Subcutaneous abdominal adipose tissue (tissue), 5 donors: ENCODE measurements around the gene SMG6.

ENCODE experiments used
- H3K27ac ChIP-seq: one replicate; pipeline ENCODE4 v1.7.0; 2013; ENCODE audit warnings: low read depth, mild to moderate bottlenecking, inconsistent platforms, low read length, moderate library complexity
- H3K27me3 ChIP-seq, 5 donors: one replicate each; pipeline ENCODE4 v1.7.0; 2013; ENCODE audit warnings: low read length in 5 of 5, inconsistent platforms in 1 of 5; ENCODE audit not compliant: control insufficient read depth in 5 of 5, insufficient read depth in 4 of 5
- H3K36me3 ChIP-seq, 5 donors: one replicate each; pipeline ENCODE4 v1.7.0; 2013; ENCODE audit warnings: low read length in 5 of 5; ENCODE audit not compliant: control insufficient read depth in 5 of 5, insufficient read depth in 5 of 5
- H3K4me1 ChIP-seq, 5 donors: one replicate each; pipeline ENCODE4 v1.7.0; 2013; ENCODE audit warnings: low read length in 5 of 5, mild to moderate bottlenecking in 3 of 5, moderate library complexity in 1 of 5; ENCODE audit not compliant: control insufficient read depth in 5 of 5, insufficient read depth in 5 of 5
- H3K4me3 ChIP-seq, 5 donors: one replicate each; pipeline ENCODE4 v1.7.0; 2013; ENCODE audit warnings: low read length in 5 of 5, low read depth in 1 of 5
- H3K9ac ChIP-seq, 5 donors: one replicate each; pipeline ENCODE4 v1.7.0; 2013; ENCODE audit warnings: low read length in 5 of 5, mild to moderate bottlenecking in 4 of 5, moderate library complexity in 3 of 5
- H3K9me3 ChIP-seq, 5 donors: one replicate each; pipeline ENCODE4 v1.7.0; 2013; ENCODE audit warnings: low read length in 5 of 5; ENCODE audit not compliant: control insufficient read depth in 5 of 5
- donor health status: healthy.
- donor health status: healthy.
- donor health status: healthy.
- donor health status: healthy.
- donor health status: healthy.

The SMG6 gene

DNA sequence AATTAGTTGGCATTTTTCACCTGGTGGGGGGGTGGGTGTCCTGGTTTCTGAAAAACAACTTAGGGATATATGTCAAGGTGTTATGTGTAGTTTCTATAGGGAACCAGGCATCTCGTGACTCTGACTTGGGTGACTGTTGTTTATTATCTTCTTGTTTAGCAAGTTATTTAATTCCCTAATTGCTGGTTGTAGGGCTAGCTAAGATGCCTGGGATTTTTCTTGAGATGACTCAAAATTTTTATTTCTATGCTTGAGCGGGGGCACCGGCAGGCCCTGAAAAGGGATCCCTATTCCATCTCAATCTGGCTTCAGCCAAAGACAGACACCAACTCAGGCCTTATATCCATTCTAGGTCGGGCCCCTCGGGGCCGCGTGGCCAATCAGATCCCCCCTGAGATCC is 270.4 kb downstream of the SMG6 start:
- H3K4me3 ChIP-seq, result no peak overlapping the region
- peaks cover 3 to 24% (median 21%) of the 10 kb centered on the region in 5 donors for H3K4me1 ChIP-seq
- H3K36me3 ChIP-seq, result peaks cover 0 to 37% (median 30%) of the 10 kb centered on the region in 5 donors
- H3K9me3 ChIP-seq, result no peaks in the 10 kb centered on the region
- H3K27me3 ChIP-seq, result peaks cover 0 to 4% (median 0%) of the 10 kb centered on the region in 5 donors
- H3K9ac ChIP-seq, result no peak overlapping the region
- H3K27ac ChIP-seq, result no peak overlapping the region

DNA sequence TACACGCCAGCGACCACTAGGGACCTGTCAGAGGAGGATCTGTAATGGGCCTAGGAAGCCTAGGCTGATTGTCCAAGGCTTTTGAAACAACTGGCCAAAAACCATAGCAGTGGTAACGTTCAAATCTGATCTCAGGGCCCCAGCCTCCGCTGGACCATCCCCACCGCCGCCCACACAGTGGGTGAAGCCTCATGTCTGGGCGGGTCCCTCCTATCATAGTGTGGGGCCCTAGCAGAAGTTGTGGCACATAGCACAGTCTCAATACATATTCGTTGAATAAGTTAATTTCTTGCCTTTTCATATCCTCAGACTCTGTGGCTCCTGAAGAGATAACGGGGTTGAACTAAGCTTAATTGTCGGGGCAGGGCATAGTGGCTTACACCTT is 272.8 kb downstream of the SMG6 start:
- peak overlapping the region; percentile 96 to 99 (median 97) for H3K4me3 ChIP-seq
- no peak overlapping the region for H3K27ac ChIP-seq

DNA sequence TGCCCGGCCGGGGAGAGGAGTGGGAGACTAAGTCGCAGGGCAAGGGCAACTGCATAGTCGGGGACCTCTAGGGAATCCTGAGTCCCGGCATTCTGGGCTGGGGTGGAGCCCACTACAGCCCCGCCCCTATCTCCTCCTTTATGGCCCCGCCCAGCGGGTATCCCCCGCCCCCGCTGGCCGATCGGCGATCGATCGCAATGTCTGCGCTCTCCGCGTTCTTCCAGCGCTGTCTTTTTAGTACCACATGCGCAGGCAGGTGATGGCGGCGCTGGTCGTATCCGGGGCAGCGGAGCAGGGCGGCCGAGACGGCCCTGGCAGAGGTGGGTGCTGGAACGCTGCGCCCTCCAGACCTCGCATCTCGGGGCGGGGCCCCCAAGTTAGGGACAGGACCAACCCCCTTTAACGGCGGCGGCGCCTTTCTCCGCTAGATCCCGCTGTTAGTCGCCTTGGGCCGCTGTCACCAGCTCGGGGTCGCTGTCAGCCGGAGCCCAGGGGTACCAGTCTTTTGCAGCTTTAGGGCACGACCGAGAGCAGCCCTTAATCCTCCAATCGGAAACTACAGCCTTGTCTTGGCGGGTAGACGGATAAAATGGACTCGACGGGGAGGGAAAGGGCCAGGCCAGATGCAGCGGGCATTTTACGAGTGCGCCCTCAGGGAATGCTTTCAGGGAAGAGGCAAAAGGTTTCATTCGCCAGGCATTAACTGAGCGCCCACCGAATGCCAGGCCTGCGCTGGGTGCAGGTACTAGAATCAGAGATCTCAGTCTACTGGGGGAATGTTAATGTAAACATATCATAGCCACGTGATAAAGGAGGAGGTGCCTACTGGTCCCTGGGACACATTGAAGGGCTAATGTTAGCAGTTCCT is 273.4 kb downstream of the SMG6 start, which contains the start of gene DPH1:
Gene DPH1 (plus strand): TSS at position 243 of the 868 bp plus-strand sequence. CDS start 17 bp downstream, at position 260.
- Histone ChIP-seq H3K4me1 (peaks cover 5 to 35% (median 32%) of the 10 kb centered on the region in 5 donors), H3K9me3 (no peaks in the 10 kb centered on the region), H3K36me3 (peaks cover 0 to 10% (median 6%) of the 10 kb centered on the region in 5 donors), H3K4me3 (peak within 1 kb of the TSS; percentile 96 to 99 (median 97)), H3K9ac (peak within 1 kb of the TSS; percentile 77 to 90 (median 88)), H3K27ac (peak within 1 kb of the TSS; percentile 67), H3K27me3 (peaks cover 0 to 7% (median 4%) of the 10 kb centered on the region in 5 donors)

More for the DNA sequence above, 272.8 kb downstream of the SMG6 start:
- peaks cover 0 to 14% (median 9%) of the 10 kb centered on the region in 5 donors for H3K36me3 ChIP-seq
- H3K9ac ChIP-seq, result peak overlapping the region; percentile 77 to 90 (median 88)
- H3K4me1 ChIP-seq, result peaks cover 5 to 30% (median 26%) of the 10 kb centered on the region in 5 donors
- H3K9me3 ChIP-seq, result no peaks in the 10 kb centered on the region
- H3K27me3 ChIP-seq, result peaks cover 0 to 7% (median 4%) of the 10 kb centered on the region in 5 donors

DNA sequence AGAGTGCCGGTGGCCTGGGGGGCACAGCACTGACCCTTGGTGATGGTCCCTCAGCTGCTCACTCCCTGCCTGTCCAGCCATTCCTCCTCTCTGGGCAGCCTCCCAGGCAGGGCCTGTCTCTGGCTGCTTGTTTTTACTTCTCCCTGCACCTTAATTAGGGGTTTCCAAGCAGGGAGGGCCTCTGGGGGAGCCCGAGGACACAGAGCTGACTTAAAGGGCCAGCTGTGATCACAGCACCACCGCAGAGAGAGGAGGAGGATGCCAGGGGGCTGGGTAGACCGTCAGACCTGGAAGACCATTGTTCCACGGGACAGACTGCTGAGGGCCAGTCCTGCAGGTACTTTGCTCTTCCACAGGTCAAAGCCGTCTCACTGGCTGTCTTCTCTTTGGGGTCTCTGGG is 274.8 kb downstream of the SMG6 start:
- H3K9ac ChIP-seq, result no peak overlapping the region
- H3K9me3 ChIP-seq, result no peaks in the 10 kb centered on the region
- peaks cover 0 to 7% (median 4%) of the 10 kb centered on the region in 5 donors for H3K36me3 ChIP-seq
- peaks cover 0 to 7% (median 4%) of the 10 kb centered on the region in 5 donors for H3K27me3 ChIP-seq
- H3K4me3 ChIP-seq, result no peak overlapping the region
- peaks cover 5 to 49% (median 42%) of the 10 kb centered on the region in 5 donors for H3K4me1 ChIP-seq
- no peak overlapping the region for H3K27ac ChIP-seq

DNA sequence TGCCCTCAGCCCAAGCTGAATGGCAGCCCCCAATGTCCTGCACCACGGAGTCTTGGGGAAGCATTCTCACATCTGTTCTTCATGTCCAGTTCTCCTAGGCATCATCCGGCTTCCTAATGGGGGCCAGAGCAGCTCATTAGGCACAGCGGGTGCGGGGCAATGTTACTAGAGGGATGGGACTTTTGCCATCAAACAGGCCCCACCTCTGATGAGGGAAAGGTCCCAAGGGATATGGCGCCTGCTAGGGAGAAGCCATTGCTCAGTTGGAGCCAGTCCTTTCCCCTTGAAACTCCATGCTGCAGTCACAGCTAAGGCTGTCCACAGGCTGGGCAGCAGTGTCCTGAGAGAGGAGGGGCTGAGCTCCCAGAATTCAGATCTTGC is 275.4 kb downstream of the SMG6 start:
- peaks cover 5 to 53% (median 46%) of the 10 kb centered on the region in 5 donors for H3K4me1 ChIP-seq
- no peaks in the 10 kb centered on the region for H3K9me3 ChIP-seq
- peaks cover 0 to 7% (median 4%) of the 10 kb centered on the region in 5 donors for H3K27me3 ChIP-seq
- H3K36me3 ChIP-seq, result peaks cover 0 to 2% (median 0%) of the 10 kb centered on the region in 5 donors
- no peak overlapping the region for H3K4me3 ChIP-seq
- no peak overlapping the region for H3K27ac ChIP-seq
- H3K9ac ChIP-seq, result no peak overlapping the region

DNA sequence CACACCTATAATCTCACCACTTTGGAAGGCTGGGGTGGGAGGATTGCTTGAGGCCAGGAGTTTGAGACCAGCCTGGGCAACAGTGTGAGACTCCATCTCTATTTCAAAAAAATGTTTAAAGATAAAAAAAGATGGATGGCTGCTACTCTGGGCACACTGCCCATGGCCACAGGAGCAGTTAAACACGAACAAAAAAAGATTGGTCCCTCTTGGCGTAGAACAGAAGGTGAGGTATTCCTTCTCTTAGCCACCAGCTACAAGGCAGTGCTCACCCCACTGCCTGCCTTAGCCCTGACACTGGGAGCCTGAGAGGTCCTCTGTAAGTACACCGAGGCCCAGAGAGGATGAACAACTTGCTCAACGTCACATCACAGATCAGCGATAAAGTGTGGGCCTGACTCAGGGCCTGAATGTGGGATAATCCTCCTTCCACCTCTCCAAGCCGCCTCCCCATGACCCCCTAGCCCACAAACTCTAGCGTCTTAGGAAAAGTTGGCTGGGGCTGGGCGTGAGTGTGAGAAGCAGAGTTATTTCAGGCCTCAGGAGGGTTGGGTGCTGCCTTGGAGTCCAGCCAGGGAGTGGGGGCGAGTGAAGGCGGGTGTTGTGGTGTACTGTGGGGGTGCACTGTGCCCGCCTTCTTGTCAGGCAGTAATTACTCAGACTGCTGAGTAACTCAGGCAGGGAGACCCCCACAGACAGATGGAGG is 275.9 kb downstream of the SMG6 start:
- Histone ChIP-seq H3K27me3 (peaks cover 0 to 7% (median 4%) of the 10 kb centered on the region in 5 donors), H3K27ac (no peak overlapping the region), H3K9me3 (no peaks in the 10 kb centered on the region), H3K4me1 (peaks cover 5 to 59% (median 52%) of the 10 kb centered on the region in 5 donors), H3K9ac (no peak overlapping the region), H3K36me3 (peaks cover 0 to 2% (median 0%) of the 10 kb centered on the region in 5 donors), H3K4me3 (no peak overlapping the region)

DNA sequence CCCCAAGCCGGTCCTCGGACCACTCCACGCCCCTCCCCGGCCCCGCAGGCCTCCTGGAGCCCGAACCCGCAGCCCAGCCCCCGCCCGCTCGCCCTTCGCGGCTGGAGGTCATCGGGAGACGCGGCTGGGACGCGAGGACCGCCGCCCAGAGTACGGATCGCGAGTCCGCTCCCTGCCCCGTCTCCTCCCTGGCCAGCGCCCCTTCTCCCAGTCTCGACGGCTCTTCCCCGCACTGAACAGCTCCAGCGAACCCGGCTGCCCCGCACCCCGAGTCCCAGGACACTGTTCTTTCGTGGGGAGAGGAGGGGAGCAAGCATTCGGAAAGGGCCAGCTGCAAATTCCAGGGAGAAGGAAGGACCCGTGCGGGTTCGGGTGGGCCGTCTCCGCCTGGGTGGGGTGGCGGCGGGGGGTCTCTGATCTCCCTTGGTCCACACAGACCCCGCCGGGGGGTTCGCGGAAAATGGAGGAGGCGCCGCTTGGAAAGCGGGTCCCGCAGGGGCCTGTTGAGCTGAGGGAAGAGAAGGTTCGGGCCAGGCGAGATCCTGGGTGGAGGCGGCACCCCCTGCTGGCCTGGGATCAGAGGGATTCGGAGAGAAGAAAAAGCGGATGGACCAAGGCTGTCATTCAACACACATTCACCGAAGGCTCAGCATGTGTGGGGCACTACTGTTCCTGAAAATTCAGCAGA is 277.8 kb downstream of the SMG6 start:
- Histone ChIP-seq H3K27me3 (peaks cover 0 to 7% (median 4%) of the 10 kb centered on the region in 5 donors), H3K9me3 (no peaks in the 10 kb centered on the region), H3K36me3 (no peaks in the 10 kb centered on the region), H3K4me1 (peaks cover 2 to 56% (median 52%) of the 10 kb centered on the region in 5 donors), H3K27ac (peak overlapping the region; percentile 50), H3K4me3 (peak overlapping the region in 4 of 5 donors; percentile 62 to 88 (median 72)), H3K9ac (peak overlapping the region in 3 of 5 donors; percentile 40 to 59 (median 53))

DNA sequence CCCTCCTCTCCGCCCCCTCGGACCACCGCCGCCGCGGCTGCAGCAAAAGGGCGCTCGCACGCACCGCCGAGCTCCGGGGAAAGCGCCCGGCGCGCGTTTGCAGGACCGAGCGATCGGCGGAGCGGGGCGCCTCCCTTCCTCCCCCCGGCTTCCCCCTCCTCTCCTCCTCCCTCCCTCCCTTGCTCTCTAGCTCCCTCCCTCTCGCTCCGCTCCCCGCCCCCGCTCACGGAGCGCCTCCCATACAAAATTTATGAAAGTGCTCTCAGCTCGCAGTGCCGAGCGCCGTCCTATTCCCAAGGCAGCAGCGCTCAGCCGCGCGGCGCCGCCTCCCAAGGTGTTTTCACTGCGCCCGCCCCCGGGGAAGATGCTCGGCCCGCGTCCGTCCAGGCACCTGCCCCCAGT is 278.4 kb downstream of the SMG6 start, which contains the start of gene RTN4RL1:
Gene RTN4RL1 (minus strand): TSS at position 115 of the 402 bp plus-strand sequence. CDS start 469 bp downstream, outside the sequence.
- H3K36me3 ChIP-seq, result no peaks in the 10 kb centered on the region
- peak within 1 kb of the TSS in 4 of 5 donors; percentile 15 to 59 (median 52) for H3K9ac ChIP-seq
- no peaks in the 10 kb centered on the region for H3K9me3 ChIP-seq
- H3K4me1 ChIP-seq, result peaks cover 2 to 55% (median 49%) of the 10 kb centered on the region in 5 donors
- H3K27ac ChIP-seq, result peak within 1 kb of the TSS; percentile 50
- peaks cover 0 to 7% (median 4%) of the 10 kb centered on the region in 5 donors for H3K27me3 ChIP-seq
- peak within 1 kb of the TSS in 4 of 5 donors; percentile 62 to 88 (median 72) for H3K4me3 ChIP-seq

DNA sequence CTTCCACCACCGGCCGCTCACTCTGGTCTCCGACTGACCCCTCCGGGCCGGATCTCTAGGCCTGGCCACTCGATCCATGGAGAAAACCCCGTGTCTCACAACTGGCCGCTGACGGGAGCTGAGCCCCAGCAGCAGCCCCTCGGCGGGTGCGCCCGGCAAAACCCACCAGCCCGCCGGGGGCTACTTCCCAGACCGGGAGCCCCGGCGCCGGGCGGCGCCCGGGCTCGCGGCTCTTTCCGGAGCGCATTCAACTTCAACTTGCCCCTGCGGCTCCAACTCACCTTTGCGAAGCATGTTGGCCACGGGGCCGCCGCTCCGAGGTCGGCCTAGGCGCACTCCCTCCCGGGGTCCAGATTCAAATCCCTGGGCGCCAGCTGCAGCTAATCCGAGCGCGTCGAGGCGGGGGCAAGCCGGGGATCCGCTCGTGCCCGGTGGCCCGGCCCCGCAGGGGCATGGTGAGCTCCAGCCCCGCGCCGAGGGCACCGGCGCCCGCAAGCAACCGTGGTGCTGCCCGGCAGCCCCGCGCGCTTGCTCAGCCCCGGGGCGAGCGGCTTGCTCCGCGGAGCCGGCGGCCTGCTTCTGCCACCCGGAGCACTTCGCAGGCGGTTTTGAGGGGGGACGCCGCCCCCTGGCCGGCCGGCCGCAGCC is 278.9 kb downstream of the SMG6 start:
- peaks cover 0 to 7% (median 4%) of the 10 kb centered on the region in 5 donors for H3K27me3 ChIP-seq
- no peak overlapping the region for H3K27ac ChIP-seq
- H3K36me3 ChIP-seq, result no peaks in the 10 kb centered on the region
- H3K9ac ChIP-seq, result peak overlapping the region in 3 of 5 donors; percentile 8 to 41 (median 16)
- H3K4me1 ChIP-seq, result peaks cover 2 to 55% (median 45%) of the 10 kb centered on the region in 5 donors
- no peaks in the 10 kb centered on the region for H3K9me3 ChIP-seq
- H3K4me3 ChIP-seq, result peak overlapping the region in 4 of 5 donors; percentile 62 to 88 (median 72)
